HG03521 (cell line): ENCODE data around the gene ABCC3.

Experiments
- ATAC-seq: cut with Tn5 transposase; IDR thresholded peaks from one replicate; pipeline ENCODE4 v1.9.1; 2021; ENCODE audit warnings: mild to moderate bottlenecking, moderate library complexity; ENCODE audit not compliant: unreplicated experiment

The ABCC3 gene

DNA sequence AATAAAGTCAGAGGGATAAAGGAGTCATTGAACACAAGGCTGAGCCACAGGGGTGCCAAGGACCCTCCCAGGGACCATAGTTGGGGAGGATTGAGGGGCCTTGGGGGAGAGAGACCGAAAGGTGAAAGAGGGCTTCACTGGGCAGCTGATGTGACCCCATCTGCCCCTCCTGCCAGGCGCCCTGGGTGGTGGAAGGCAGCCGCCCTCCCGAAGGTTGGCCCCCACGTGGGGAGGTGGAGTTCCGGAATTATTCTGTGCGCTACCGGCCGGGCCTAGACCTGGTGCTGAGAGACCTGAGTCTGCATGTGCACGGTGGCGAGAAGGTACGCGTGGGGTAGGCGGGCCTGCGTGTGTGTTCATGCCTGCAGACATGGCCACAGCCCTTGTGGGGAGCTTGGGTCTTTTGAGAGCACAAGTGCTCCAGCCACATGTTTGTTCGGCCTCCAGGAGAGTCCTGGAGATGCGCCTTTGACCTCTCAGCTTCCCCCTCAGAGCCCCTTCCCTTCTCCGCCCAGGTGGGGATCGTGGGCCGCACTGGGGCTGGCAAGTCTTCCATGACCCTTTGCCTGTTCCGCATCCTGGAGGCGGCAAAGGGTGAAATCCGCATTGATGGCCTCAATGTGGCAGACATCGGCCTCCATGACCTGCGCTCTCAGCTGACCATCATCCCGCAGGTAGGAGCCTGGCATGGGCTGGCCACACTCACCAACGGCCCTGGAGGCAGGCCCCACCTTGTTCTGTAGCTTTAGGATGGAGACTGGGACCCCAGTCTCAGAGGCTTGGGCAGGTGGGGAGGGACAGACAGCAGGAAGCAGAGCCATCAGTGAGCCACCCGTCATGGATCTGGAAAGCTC, 49.0 kb downstream of the ABCC3 start:
- no peak for ATAC-seq

DNA sequence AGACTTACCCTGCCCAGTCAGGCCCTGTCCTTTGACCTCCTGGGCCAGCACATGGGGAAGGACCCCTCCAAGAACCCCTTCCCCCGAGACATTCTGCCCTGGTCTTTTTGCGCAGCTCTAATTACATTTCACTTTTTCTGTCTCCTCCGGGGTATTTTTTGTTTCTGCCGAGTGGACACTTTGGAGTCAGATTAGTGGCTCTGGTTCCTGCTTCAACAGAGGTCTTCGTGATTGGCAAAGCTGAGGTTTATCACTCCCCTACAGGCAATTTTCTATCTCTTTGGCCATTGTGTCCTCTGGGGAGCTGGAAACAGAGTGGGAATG, 49.6 kb downstream of the ABCC3 start:
- ATAC-seq: no peak

DNA sequence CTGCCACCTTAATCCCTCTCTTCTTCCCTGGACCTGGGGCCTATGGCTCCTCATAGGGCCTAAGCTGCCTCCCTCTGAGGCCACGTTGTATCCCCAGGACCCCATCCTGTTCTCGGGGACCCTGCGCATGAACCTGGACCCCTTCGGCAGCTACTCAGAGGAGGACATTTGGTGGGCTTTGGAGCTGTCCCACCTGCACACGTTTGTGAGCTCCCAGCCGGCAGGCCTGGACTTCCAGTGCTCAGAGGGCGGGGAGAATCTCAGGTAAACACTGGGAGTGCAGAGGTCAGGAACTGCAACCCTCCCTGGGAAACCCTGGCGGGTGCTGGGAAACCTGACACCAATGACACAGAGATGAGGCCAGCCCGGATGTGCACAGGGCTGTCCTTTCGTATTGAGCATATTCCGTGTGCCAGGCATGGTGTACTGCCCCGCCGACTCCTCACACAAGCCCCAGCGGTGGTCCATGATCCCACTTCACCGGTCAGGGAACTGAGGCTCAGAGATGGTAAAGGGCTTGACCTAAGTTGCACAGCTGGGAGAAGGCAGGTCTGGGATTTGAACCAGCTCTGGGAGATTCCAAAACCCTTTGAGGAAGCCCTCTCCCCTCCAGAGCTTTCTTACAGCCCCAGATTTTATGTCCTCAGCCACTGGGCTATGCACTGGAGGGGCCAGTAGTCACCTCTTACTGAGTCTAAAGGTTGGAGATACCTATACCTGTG, 50.1 kb downstream of the ABCC3 start:
- no peak for ATAC-seq

DNA sequence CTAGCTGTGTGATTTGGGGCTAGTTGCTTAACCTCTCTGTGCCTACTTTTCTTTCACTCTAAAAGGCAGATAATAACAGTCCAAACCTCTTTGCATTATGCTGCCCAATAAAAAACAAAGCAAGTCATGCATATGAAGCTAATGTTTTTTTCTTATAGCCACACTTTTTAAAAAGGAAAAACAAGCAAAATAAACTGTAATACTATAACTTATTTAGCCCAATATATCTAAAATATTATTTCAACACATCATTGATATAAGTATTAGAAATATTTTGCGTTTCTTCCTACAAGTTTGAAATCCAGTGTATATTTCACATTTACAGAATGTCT, 50.6 kb downstream of the ABCC3 start:
- no peak for ATAC-seq

DNA sequence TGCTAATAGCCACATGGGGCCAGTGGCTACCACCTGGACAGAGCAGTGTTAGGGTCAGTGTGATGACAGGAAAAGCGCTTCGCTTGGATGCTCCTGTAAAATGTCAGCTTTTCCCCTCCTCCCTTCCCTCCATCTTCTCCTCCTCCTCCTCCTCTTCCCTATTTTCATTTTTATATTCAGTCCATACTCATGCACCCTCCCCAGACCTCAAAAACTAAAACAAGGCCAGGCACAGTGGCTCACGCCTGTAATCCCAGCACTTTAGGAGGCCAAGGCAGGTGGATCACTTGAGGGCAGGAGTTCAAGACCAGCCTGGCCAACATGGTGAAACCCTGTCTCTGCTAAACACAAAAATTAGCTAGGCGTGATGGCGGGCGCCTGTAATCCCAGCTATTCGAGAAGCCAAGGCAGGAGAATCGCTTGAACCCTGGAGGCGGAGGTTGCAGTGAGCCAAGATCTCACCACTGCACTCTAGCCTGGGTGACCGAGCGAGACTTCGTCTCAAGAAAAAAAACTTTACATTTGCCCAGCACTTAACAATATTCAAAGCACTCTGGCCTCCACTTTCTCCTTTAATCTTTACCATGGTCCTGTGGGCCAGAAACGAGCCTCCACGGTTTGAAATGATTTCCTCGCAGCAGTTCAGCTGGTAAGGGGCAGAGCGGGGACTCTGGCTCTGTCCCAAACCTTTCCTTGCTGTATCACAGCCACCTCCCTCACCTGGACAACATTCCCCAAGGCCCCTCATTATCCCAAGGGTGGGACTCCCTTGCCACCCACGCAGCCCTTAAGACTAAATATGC, 51.2 kb downstream of the ABCC3 start:
- ATAC-seq: no peak

DNA sequence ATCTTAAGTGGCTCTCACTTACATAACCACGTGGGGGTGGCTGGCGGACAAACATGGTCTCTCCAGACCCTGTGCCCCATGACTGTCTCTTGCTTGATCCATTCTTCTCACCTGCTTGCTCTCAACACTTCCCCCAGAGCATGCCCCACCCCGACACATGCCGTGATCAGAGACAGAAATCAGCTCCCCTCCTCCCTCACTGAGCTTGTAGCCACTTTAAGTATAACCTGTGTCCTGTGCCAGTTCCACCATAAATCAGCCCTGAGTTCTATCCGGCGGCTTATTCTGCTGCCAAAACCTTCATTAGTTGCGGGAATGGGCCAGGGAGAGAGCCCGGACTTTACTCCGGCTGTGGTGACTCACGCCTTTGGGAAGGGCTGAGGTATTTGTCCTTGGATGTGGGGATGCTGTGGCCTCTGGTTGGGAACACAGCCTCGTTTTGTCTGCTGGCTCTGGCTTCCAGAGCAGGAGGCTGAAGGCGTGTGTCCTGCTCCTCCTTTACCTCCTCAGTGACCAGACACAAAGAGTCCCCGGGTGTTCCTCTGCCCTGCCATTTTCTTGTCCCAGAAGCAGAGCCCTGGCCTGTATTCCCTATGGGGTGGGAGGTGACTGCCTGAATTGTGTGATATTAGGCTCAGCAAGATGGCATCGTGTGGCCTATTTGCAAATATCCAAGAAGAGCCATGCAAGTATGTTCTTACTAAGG, 52.0 kb downstream of the ABCC3 start:
- ATAC-seq: no peak

DNA sequence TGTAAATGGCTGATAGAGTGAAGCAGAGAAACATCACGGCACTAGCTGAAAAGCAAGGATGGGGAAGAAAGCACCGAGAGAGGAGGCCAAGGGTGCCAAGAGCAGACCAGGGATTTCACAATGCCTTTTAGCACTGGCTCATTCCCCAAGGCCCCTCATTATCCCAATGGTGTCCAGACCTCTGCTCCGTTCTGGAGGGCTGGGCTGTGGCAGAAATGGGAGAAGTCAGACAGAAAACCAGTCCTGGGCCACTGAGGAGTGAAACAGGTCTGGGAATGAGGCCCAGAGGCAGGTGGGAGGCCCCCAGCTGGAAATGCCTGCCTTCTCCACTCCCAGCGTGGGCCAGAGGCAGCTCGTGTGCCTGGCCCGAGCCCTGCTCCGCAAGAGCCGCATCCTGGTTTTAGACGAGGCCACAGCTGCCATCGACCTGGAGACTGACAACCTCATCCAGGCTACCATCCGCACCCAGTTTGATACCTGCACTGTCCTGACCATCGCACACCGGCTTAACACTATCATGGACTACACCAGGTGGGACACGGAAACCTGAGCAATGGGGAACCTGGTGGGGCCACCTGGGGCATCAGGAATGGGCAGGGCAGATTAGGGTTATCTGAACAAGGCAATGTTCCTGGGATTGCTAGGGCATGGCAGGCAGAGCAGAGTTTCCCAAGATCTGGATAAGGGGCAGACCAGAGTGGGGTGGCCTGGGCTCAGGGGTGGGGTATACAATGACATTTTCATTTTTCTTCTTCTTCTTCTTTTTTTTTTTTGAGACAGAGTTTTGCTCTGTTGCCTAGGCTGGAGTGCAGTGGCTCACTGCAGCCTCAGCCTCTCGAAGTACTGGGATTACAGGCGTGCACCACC, 52.8 kb downstream of the ABCC3 start:
- no peak for ATAC-seq

DNA sequence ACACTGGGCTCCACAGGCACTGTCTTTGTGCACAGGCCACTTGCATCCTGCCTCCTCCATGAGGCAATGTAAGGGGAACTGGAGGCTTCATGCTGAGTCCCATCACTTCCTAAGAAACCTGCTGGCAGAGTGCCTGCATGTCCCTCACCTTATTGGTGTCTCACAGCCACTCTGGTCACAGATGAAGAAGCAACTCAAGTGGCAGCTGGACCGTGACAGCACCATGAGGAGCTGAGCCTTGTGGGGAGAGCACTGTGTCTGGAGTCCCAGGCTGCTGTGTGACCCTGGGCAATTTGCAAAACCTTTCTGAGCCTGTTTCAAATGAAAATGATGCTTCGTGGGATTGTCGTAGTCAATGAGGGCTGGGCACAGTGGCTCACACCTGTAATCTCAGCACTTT, 53.6 kb downstream of the ABCC3 start:
- no peak for ATAC-seq

DNA sequence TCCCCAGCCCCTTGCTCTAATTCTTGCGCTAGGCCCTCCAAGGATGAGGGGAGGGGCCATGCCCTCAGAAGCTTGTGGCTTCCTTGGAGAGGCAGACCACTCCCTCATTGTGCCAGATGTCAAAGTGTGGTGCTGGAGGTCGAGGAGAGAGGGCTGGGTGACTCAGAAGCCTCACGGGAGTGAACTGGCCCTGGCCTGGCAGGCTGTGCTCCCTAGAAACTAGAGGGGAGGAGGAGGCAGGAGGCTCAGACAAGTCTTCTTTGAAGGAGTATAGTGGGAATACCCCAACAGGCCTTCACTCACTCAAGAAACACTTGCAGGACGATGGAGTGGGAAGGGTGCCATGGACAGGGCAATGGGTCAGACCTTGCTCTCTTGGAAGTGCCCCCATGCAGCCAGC, 54.6 kb downstream of the ABCC3 start:
- no peak for ATAC-seq

DNA sequence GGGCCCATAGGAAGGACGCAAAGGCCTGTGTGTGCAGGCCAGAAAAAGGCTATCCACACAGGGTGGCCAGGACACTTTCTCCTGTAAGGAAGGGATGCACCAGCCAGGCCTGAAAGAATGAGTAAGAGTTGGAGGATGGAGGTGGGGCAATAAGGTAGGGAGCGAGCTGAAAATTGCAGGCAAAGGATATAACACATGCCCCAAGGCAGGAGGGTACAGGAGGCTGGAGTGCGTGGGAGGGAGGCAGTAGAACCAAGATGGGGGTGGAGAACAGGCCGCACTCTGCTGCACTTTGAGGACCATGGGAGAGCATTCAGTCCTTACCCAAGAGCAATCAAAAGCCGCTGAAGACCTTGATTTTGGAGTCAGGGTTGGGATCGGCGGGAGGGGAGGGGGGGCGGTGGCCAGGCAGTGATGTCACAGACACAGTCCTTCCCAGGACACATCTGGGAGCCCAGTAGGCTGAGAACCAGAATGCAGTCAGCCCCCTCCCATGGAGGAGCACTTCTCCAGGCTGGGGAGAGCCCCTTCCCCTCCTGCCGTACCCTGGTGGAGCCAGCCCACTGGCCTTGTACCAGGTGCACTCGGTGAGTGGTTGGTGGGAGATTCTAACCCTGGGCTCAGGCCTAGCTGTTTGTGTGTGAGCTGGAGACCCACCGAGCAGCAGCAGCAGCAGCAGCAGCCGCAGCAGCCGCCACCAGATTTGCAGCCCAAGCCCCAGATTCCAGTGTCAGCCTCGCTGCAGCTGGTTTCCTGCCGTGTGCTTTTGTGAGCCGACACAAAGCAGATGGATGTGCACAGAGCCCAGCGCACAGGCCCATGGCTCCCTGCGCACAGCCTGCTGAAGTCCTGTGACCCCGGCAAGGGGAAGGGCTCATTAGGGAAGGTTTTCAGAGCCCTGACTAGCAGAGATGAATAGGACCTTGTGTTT, 55.5 kb downstream of the ABCC3 start:
- ATAC-seq: no peak

DNA sequence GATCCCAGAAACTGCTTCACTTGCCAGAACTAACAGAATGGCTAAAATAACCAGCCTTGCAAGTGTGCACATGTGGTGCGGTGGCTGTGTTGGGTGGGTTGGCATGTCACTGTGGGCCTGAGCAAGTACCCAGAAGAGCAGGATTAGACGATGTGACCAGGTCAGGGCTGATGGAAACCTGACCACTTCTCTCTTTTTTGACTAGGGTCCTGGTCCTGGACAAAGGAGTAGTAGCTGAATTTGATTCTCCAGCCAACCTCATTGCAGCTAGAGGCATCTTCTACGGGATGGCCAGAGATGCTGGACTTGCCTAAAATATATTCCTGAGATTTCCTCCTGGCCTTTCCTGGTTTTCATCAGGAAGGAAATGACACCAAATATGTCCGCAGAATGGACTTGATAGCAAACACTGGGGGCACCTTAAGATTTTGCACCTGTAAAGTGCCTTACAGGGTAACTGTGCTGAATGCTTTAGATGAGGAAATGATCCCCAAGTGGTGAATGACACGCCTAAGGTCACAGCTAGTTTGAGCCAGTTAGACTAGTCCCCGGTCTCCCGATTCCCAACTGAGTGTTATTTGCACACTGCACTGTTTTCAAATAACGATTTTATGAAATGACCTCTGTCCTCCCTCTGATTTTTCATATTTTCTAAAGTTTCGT, 56.3 kb downstream of the ABCC3 start:
- ATAC-seq: no peak

DNA sequence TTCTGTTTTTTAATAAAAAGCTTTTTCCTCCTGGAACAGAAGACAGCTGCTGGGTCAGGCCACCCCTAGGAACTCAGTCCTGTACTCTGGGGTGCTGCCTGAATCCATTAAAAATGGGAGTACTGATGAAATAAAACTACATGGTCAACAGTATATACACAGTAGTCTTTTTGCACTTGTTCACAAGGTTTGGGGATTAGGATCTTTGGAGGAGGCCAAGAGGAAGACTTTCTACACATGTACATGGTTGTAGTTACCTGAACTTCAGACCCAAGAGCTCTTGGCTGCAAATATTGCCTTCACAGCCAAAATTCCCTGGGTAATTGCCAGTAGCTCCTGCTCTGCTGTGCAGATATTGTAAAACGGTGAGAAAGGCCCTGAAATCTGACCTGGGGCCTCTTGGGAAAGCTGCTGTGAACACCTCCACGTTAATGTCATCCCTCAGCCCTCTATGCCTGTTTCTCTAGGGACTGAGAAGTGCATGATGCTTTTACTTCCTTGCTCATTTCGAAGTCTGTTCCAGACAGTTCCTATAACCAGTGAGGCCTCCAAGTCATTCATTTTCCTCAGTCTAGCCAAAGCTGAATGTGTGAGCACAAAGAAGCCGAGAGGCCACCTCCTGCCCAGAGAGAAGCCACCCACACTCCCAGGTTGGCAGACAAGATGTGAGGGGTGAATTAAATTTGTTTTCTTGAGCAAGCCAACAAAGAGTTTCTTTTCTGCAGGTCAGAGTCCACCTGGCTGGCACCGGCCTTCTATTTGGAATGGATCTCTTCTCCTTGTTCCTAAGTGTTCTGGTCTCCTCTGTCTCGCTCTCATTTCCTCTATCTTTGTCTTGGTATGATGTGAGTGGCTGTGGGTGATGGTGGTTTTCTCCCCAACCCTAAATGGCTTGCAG, 57.1 kb downstream of the ABCC3 start:
- ATAC-seq: no peak

DNA sequence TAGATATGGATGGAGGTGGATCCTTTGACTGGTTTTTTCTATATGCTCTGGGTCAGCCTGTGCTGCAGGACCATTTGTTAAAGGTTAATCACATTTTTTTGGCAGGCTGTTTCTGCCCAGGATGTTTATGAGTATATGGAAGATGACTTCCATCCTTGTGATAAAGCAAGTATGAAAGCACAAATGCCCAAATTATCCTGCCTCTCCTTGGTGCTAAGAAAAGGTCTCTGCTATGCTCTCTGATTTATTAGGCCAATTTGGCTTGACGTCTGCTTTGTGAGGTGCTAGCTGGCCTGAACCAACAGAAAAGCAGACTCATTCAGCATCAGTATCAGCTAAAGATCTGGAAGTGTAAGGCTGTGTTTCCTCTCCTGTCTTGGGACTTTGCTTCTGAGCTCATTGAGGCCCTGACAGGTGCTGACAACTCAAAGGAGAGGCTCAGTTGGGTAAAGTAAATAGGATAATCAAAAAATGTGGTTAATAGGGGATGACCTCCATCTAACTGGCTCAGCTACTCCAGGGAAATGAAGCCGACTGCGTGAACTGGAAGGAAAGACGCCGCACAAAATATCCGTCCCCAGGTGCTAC, 57.9 kb downstream of the ABCC3 start:
- no peak for ATAC-seq

DNA sequence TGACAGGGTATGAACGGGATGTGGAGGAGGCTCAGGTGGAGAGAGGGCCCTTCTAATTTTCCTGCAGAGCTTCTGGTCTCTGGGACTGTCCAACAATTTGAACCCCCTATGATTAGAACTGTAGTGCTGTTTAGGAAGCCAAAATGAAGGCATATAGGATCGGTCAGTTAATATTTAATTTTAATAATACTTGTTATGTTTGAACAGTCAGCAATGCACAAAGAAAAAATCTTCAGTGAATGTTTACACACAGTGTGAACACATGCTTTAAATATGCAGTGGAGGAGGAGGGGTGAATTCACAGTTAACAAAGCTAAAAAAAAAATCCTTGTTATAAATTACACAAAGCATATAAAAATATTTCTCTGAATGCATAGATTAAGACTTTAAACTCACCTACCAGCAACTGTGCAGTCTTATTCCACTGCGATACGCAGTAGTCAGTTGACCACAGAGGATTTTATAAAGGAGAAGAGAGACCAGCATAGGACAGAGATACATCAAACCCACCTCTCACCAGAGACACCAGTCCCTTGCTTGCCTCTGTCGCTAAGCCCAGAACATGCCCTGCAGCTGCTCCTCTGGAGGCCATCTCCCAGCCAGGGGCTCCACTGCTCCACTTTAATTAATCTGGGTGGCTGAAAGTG, 58.5 kb downstream of the ABCC3 start:
- ATAC-seq: no peak

DNA sequence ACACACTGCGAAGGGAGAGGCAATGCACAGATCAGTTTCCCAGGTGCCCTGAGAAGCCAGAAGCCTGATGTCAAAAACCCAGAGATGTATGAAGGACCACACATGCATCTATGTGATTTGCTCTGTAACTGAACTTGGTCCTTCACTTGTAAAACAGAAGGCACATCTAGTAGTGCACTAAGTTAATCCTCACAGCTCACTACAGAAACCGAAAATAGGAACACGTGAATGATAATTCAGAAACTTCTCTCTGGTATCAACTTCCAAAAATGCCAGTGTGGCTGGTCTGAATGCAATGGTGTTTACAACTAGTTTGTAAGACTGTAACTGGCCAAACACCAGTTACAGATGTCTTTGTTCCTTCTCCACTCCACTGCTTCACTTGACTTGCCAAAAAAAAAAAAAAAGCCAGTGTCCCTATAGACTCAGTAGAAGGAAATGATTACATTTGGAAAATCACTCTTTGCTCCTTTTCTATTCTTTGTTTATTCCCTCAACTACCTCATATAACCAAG, 61.7 kb downstream of the ABCC3 start:
- ATAC-seq: no peak

DNA sequence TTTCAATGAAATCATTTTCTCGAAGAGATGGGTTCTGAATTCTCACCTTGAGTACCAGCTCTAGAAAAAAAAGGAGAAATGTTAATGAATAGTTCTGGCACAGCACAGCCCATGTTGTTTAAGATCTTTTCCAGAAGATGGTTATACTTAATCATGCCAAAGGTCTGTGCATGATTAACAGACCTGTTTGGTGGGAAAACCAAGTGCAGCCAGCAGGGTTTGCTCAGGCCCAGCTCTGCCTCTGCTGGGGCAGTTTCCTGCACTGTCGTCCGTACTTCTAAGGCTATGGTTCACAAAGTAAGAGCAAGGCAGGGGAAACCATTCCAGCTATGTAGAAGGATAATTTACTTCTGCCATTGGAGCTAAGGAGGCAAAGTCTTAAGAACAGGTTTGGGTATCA, 62.4 kb downstream of the ABCC3 start:
- no peak for ATAC-seq
